Measurements from ENCODE around the gene EFCAB14. TPM values are rescaled to one million over a fixed set of nuclear protein-coding genes. Genes with fewer than 3 reads are reported as not detected.

The EFCAB14 gene
- total and polyA plus RNA-seq, 2 of the 4 experiments (the other 2 are of a cell fraction) = 28.6 to 43.0 TPM

DNA sequence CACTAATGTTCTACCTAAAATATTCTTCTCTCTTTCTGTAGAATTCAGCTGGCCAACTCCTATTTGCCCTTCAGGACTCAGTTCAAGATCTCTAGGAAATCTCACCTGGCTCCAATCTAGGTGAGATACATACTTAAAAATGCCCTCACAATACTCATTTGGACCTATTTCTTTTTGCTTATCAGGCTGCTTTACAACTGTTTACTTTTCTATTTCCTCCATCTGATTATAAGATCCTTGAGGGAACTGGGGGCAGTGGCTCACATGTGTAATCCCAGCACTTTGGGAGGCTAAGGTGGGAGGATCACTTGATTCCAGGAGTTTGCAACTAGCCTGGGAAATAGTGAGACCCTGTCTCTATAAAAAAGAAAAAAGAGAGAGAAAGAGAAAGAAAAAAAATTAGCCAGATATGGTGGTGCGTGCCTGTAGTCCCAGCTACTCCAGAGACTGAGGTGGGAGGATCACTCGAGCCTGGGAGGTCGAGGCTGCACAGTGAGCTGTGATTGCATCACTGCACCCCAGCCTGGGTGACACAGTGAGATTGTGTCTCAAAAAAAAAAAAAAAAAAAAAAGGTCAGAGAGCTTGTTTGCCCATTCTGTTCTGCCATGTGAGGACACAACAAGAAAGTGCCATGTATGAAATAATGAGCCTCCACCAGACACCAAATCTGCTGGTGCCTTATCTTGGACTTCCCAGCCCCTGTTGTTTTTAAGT is 14.8 kb downstream of the EFCAB14 start:
- H3K27me3 ChIP-seq (ENCODE audit: control insufficient read depth, insufficient read depth, low read length) = no peaks in the 10 kb centered on the region
- ChIA-PET CTCF (interaction anchor here (0.6 kb wide), 1 partner anchor 16 kb away, joined by 4 read pairs; no protein-coding TSS in a partner anchor), POLR2A (ENCODE audit: unreplicated experiment) (no interaction called here)
- no peak overlapping the region for H4K91ac ChIP-seq (ENCODE audit: insufficient read depth, low read depth, low read length)
- H3K79me1 ChIP-seq (ENCODE audit: low read depth in 1 of 2, low read length in 2 of 2) = peaks cover 14 to 22% of the 10 kb centered on the region in 2 experiments; a peak in 3 of 4 replicates
- H2BK15ac ChIP-seq (ENCODE audit: low read depth, low read length) = no peak overlapping the region
- H2AK9ac ChIP-seq (replicated peaks; ENCODE audit: low read depth, low read length, poor library complexity) = no peak overlapping the region
- no peak overlapping the region for H3K14ac ChIP-seq (replicated peaks; ENCODE audit: low read depth, low read length)
- no peak overlapping the region for H3K27ac ChIP-seq (ENCODE audit: insufficient read depth, low read length)
- no peak for DNase-seq
- H2BK5ac ChIP-seq (ENCODE audit: low read depth, low read length, poor library complexity, severe bottlenecking) = no peak overlapping the region
- no peak overlapping the region for H3K9ac ChIP-seq (ENCODE audit: low read depth, low read length)
- H3K4me2 ChIP-seq (ENCODE audit: low read depth, low read length) = no peak overlapping the region
- H3K4me3 ChIP-seq (ENCODE audit: insufficient read depth, low read depth, low read length) = no peak overlapping the region
- peaks cover 5% of the 10 kb centered on the region; the same call in 1 of the 2 replicates for H4K20me1 ChIP-seq (ENCODE audit: insufficient read depth, low read length)
- in situ Hi-C loops (cut with MboI; ENCODE audit: low sequenced_read_pairs) (loop anchor here (25.0 kb wide), 1 partner anchor 292 kb away; no protein-coding TSS in a partner anchor), dilution Hi-C loops (cut with HindIII; ENCODE audit: low sequenced_read_pairs, unreplicated experiment) (no loop called here), intact Hi-C loops (cut with micrococcal nuclease) (no loop called here)
- no peak overlapping the region for H2BK20ac ChIP-seq (ENCODE audit: low read depth, low read length)
- BruUV-seq (replicated peaks) = no TSS peak
- H3K23ac ChIP-seq (ENCODE audit: low read depth, low read length) = no peak overlapping the region
- no peak overlapping the region for H4K8ac ChIP-seq (ENCODE audit: low read depth in 2 of 2, low read length in 2 of 2)
- no CpG with 5 or more reads among the region's 3 CpGs for WGBS, 2 experiments (ENCODE audit: extremely low coverage in 2 of 2, insufficient read length in 1 of 2)
- H3K9me1 ChIP-seq (ENCODE audit: insufficient read depth, low read length) = no peaks in the 10 kb centered on the region
- no peak overlapping the region for H4K5ac ChIP-seq (ENCODE audit: low read depth, low read length)
- H3K4ac ChIP-seq (ENCODE audit: low read depth, low read length) = no peak overlapping the region
- H2AK5ac ChIP-seq (ENCODE audit: low read depth, low read length) = no peak overlapping the region
- no peak overlapping the region for H2BK120ac ChIP-seq (ENCODE audit: low read depth, low read length)
- peaks cover 27% of the 10 kb centered on the region for H3K36me3 ChIP-seq (ENCODE audit: control insufficient read depth, insufficient read depth, low read length)
- H3K56ac ChIP-seq (ENCODE audit: extremely low read depth, insufficient read depth, low read length) = no peak overlapping the region
- H2AFZ ChIP-seq (replicated peaks; ENCODE audit: low read length, poor library complexity) = no peak overlapping the region
- no peak for ATAC-seq (ENCODE audit: low read depth)
- no peaks in the 10 kb centered on the region for H3K9me3 ChIP-seq (ENCODE audit: control insufficient read depth, insufficient read depth, low read length)
- H3K18ac ChIP-seq (ENCODE audit: low read depth, low read length) = no peak overlapping the region
- H3K4me1 ChIP-seq (ENCODE audit: control insufficient read depth, insufficient read depth, low read length) = no peaks in the 10 kb centered on the region
- TF ChIP-seq RCOR1 (IDR thresholded peaks at IDR 0.05; ENCODE audit: insufficient replicate concordance, low read length) (no peak), SMC3 (IDR thresholded peaks at IDR 0.05; ENCODE audit: low read depth, low read length) (no peak), RFX5 (IDR thresholded peaks at IDR 0.05; ENCODE audit: low read depth, low read length) (no peak), MAZ (IDR thresholded peaks at IDR 0.05; ENCODE audit: borderline replicate concordance, low read depth, low read length) (no peak), CHD1 (IDR thresholded peaks at IDR 0.05; ENCODE audit: low read depth, low read length) (no peak), BHLHE40 (IDR thresholded peaks at IDR 0.05; ENCODE audit: low read depth, low read length) (no peak), FOS (IDR thresholded peaks at IDR 0.05; ENCODE audit: low read depth, low read length) (no peak), ELK1 (IDR thresholded peaks at IDR 0.05; ENCODE audit: borderline replicate concordance, low read depth, low read length) (no peak), RAD21 (IDR thresholded peaks at IDR 0.05; ENCODE audit: low read length) (no peak), NFE2L2 (IDR thresholded peaks at IDR 0.05; ENCODE audit: low read depth, low read length) (no peak), MAFK (IDR thresholded peaks at IDR 0.05; ENCODE audit: low read depth, low read length) (no peak), CEBPB (IDR thresholded peaks at IDR 0.05; ENCODE audit: low read depth, low read length) (no peak), POLR2A (IDR thresholded peaks at IDR 0.05; ENCODE audit: low read depth, low read length) (no peak), MXI1 (IDR thresholded peaks at IDR 0.05; ENCODE audit: borderline replicate concordance, low read depth, low read length) (no peak)
- TF ChIP-seq, protein P1, sequence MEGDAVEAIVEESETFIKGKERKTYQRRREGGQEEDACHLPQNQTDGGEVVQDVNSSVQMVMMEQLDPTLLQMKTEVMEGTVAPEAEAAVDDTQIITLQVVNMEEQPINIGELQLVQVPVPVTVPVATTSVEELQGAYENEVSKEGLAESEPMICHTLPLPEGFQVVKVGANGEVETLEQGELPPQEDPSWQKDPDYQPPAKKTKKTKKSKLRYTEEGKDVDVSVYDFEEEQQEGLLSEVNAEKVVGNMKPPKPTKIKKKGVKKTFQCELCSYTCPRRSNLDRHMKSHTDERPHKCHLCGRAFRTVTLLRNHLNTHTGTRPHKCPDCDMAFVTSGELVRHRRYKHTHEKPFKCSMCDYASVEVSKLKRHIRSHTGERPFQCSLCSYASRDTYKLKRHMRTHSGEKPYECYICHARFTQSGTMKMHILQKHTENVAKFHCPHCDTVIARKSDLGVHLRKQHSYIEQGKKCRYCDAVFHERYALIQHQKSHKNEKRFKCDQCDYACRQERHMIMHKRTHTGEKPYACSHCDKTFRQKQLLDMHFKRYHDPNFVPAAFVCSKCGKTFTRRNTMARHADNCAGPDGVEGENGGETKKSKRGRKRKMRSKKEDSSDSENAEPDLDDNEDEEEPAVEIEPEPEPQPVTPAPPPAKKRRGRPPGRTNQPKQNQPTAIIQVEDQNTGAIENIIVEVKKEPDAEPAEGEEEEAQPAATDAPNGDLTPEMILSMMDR (conservative IDR thresholded peaks at IDR 0.05; ENCODE audit: low read depth, low read length) = no peak
- TF ChIP-seq, protein P2, sequence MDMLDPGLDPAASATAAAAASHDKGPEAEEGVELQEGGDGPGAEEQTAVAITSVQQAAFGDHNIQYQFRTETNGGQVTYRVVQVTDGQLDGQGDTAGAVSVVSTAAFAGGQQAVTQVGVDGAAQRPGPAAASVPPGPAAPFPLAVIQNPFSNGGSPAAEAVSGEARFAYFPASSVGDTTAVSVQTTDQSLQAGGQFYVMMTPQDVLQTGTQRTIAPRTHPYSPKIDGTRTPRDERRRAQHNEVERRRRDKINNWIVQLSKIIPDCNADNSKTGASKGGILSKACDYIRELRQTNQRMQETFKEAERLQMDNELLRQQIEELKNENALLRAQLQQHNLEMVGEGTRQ (IDR thresholded peaks at IDR 0.05; ENCODE audit: low read depth, low read length) = no peak

Data from IMR-90 (cell line).